Hematopoietic multipotent progenitor cell treated with erythropoietin and hydrocortisone succinate and interleukin-3 and kit ligand, for 6 days (in vitro differentiated cells): ENCODE data around the gene CEMIP2.
A peak's percentile ranks its signal among the peaks of the same experiment; 100 is the strongest.
"Not testable (repeated sequence)": the region's sequence is repeated elsewhere in the genome, so short reads cannot be mapped to it uniquely, and the experiment has no call there.

ENCODE experiments used
- DNase-seq: peaks from one replicate; pipeline ENCODE4 v3.0.0-alpha.2; 2015

The CEMIP2 gene

DNA sequence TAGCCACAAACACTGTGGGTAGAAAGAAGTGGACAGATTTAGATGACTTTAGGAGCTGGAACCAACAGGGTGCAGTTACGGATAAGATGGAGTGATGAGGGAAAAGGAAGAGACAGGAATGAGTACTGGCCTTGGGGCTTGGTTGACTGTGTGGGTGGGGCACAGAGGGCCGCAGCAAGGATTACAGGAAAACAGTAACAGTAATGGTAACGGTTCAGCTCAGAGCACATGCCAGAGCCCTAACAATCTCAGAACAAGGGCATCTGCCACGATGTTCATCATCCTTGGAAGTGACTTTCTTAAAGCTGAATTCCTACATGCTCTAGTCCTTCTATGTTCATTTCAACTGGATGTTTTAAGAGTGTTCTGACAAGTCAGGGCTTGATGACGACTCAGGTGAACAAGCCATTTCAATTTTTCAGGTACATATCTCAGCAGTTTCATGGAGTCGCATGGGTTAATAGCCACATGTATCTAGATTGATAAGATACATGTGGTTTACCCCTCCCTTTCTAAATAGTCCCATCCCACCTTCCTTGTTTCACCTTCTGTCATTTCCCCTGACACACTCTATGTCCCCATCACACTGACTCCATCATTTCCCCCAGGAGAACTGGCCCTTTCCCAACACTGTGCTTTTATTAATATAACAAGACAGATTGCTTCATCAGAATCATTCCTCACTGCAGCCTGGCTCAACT is 65.0 kb downstream of the CEMIP2 start:
- no peak for DNase-seq

DNA sequence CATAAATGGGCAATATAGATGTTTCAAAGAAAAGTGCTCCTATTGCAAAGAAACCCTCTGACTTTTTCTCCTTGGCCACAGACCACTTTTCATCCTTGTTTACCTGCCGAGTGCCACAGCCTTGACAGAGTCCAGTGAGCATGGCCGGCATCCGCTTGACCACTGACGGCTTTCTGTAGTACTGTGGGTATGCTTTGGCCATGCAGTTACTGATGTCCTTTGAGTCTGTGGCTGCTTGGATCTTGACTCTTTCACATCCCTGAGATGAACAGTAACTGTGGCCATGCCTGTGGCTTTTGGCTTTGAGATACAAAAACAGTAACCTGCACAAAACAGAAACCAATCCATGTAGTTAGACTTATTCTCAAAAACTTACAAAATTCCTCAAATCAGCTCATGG is 70.4 kb downstream of the CEMIP2 start:
- no peak for DNase-seq

DNA sequence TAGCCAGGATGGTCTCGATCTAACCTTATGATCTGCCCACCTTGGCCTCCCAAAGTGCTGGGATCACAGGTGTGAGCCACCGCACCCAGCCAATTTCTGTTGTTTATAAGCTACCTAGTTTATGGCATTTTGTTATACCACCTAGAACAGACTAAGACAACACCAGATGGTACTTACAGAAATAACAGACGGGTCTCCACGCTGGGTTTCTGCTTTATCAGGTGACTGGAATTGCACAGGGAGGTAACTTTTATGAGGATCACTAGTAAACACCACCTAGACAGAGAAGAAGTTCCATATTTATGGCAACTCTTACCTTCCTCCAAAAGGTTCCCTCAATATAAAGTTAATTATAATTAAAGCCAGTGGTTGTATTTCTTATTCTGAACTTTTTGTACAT is 74.0 kb downstream of the CEMIP2 start:
- DNase-seq, result no peak

DNA sequence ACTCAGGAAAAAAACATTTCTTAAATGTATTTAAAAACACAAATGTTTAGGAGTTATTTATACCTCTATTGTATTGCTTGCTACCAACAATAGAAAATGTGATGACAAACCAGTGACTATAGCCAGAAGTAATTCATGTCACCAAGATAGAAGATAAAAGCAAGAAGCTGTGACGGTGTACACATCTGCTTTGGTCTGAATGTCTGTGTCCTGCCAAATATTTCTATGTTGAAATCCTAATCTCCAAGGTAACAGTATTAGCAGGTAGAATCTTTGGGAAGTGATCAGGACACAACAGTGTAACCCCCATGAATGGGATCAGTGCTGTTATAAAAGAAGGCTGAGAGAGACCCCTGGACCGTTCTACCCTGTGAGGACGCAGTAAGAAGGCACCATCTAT is 74.7 kb downstream of the CEMIP2 start:
- DNase-seq, result no peak

DNA sequence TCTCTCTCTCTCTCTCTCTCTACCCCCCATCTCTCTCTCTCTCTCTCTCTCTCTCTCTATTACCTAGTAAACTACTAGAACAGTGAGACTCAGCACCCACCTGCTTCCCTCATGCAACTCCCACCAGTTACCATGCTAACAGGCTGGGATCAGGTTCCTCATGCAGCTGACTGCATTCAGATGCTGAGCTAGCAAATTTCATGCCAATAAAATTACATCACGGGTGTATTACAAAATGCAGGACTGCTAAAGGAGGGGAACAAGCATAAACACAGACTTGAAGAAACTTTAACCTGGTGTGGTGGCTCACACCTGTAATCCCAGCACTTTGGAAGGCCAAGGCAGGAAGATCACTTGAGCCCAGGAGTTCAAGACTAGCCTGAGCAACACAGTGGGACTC is 76.0 kb downstream of the CEMIP2 start:
- DNase-seq, result no peak

DNA sequence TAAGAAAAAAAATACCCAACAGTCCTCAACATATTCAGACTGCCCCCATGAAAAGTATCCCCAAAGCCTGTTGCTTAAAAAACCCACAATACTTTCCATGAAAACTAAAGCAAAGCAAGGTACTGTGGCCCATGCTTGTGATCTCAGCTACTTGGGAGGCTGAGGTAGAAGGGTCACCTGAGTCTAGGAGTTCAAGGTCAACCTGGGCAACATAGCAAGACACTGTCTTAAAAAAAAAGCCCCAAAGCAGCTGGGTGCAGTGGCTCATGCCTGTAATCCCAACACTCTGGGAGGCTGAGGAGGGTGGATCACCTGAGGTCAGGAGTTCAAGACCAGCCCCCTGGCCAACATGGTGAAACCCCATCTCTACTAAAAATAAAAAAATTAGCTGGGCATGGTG is 76.7 kb downstream of the CEMIP2 start:
- not testable (repeated sequence) for DNase-seq

DNA sequence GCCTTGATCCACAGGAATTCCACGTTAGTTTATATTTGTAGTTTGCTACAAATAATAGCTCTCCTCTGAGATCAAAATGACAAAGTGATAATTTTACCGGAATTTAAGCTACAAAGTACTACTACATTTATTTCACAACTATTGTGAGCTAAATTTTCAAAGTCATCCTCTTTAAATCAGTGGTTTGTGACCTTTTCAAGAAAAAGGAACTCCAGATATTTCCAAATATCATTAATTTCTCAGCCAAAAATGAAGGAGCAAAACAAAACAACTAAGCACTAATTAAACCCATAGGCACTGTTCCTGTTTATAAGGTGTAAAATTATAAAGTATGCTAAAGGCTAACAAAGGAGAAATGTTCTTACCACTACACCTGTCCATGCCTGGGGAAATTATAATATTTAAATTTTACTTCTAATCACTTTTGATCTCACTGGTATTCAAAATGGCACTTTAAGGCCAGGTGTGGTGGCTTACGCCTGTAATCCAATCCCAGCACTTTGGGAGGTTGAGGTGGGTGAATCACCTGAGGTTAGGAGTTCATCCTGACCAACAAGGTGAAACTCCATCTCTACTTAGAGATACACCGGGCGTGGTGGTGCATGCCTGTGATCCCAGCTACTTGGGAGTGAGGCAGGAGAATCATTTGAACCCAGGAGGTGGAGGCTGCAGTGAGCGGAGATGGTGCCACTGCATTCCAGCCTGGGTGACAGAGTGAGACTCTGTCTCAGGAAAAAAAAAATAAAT is 77.5 kb downstream of the CEMIP2 start:
- DNase-seq, result no peak

DNA sequence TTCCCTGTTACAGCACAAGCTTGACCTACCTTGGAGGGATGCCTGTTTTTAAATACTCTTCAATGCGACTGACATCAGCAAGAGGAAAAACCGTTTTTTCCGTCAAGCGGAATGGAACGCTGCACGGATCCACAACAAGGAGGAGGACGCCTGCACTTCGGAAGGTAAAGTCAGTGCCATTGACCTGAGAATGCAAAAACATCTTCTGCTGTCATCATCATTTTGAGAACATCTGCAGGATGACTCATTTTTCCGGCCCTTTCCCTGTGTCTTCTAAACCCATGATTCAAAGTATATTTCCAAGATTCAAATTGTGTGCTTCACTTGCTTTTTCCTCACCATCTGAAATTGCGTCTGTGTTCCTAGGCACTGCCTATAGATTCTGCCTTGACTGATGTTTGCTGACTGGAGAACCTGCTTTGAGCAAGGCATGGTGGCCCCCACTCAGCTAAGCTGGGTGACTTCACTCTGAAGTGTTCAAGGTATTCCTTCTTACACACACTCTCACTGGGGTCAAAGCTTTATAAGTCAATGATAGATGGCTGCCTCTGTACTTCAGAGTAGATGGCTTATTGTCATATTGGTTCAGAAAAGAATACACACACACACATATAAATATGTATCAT is 78.1 kb downstream of the CEMIP2 start:
- DNase-seq, result no peak

DNA sequence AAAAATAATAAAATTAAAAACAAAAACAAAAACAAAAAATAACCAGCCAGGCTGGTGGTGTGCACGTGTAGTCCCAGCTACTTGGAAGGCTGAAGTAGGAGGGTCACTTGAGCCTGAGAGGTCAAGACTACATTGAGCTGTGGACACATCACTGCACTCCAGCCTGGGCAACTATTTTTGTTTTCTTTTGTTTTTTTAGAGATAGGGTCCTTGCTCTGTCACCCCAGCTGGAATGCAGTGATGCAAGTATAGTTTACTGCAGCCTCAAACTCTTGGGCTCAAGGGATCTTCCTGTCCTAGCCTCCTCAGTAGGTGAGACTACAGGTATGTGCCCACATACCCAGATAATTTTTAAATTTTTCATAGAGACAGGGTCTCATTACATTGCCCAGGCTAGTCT is 80.6 kb downstream of the CEMIP2 start:
- DNase-seq, result no peak

DNA sequence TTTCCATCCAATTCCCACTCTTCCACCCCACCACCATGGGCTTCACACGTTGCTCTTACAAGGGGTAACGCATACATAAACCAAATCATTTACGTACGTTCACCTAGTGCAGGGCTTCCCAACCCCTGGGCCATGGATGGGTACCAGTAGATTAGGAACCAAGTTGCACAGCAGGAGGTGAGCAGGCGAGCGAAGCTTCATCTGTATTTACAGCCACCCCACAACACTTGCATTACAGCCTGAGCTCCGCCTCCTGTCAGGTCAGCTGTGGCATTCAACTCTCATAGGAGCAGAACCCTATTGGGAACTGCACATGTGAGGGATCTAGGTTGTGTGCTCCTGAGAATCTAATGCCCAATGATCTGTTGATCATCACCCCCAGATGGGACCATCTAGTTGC is 82.3 kb downstream of the CEMIP2 start:
- DNase-seq, result no peak

DNA sequence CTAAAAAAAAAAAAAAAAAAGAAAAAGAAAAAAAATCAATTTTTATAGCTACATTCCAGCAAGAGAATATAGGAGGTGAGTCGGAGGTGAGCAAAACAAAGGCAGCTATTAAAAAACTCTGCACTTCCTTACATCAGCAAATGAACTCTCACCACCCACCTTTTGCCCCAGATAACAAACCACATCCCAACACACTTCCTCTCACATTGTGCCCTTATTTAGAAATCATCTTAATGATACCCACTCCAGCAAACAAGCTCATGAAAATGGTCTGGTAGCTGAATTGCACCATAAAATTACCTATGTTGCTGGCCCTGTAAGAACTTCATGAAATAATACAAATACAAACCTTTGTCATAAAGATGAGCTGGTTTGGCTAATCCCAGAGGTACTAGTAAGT is 82.9 kb downstream of the CEMIP2 start:
- DNase-seq, result peak; percentile 75

DNA sequence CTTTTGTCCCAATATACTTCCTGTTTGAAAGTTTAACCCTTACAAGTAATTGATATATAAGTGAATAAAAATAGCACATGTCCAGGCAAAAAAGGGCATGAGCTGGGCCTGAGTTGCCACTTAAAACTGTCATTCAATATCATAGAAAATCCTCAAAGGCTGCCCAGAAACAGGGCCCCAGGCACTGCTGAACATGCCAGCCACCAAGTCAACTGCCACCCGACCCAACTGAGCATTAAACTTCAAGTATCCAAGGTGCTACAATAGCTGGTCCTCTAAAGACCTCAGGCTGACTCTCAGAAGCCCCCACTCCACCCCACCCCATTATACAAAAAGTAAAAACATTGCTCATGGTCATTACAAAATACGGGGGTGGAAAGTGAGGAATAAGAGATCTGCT is 83.7 kb downstream of the CEMIP2 start:
- DNase-seq, result no peak

DNA sequence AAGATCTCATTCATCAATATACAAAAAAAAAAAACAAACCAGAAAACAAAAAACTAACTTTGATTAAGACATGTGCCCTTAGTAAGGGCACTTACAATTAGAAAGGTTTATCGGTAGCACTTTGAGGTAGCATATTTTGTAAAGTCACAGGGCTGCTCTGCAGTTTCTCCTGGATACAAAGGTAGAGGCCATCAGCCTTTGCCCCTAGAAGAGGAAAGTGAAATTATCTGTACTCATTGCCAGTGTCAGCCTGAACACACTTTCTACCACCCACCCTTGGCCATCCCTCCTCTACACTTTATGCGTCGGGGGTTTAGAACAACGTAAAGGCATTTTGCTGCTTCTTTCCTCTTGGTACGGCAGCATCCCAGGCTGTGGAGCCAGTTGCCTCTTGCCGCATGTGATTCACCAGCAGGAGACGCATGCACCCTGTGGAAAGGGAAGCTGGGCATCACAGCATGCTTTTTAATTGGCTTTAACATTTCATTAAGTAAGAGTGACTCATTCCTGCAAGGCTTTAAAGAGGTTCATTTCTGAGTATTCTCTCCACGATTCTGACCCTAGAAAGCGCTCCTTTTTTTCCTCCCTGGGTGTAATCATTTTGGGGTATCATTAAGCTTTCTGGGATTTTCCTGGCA is 84.6 kb downstream of the CEMIP2 start:
- peak; percentile 61 for DNase-seq

DNA sequence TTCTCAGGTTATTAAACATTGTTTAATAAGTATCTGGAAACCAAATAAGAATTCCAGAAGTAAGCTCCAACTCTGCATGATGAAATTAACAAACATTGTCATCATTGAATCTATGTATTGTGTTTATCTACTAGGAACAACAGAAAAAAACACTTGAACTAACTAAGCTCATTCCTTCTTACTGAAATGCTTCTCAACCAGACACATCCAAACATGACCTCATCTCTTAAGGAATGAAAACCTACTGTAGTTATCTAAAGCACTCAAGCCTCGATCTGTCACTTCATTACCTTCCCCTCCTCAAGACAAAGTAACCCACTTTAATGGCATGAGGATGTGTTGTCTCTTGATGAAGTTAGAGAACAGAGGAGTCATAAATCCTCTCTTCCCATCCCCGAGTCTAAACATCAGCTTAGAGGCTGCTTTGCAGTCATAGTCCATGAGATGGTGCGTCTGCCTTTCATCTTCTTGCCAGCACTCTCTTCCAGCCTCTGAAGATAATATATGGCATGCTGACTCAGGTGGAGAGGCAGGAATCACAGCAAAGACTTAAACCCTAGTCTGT is 86.5 kb downstream of the CEMIP2 start:
- no peak for DNase-seq

DNA sequence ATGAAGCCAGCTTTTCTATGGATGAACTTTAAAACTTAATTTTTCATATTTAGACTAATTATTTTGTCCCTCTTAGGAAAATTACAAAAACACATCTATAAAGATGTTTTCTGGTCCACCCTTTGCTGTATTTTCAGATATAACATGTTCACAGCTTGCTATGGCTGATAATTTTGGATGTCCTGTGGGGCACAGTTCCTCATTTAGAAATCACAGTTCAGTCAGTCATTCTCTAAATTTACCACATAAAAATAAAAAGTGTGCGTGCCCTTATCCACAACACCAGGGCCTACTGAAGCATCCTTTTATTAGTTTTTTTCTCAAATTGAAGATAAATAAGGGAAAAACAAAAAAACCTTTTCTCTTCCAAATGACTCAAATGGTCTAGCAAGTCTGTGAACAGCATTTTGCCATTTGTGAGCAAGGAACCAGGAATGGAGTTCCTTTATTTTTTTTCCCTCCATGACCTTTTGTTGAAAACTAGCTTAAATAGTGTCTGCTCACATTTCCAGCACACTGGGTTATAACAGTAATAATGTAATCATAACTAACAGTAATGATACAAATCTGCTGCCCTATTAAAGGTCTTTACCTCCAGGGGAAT is 87.1 kb downstream of the CEMIP2 start:
- DNase-seq, result no peak

DNA sequence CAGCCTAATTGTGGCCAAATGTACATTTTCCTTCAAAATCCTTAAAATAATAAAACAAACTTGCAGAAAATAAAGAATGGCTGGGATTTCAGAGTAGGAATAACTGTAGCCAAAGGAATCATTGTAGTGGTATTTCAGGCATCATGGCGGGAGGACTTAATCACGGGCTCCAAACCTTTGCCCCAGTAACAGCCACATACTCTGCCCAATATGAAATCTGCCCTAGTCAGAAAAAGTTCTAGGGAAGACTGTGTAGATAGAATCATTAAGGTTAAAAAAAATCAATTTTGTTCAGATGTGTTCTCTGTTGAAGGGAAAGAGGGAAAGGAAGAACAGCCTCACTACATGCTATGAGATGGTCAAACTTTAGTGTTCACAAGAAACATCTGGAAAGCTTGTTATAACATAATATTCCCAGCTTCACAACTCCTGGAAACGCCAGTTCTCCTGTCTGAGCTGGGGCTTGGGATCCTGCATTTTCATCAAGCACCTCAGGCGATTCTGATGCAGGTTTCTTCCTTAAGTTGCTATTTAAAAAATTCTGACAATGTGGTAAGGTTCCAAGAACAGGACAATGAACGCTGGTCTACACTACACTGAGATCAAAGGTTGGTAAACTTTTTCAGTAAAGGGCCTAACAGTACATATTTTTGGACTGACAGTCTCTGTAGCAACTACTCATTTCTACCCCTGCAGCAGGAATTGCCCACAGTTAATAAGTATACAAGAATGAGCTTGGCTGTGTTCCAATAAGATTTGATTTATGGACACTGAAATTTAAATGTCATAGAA is 87.9 kb downstream of the CEMIP2 start:
- DNase-seq, result no peak

DNA sequence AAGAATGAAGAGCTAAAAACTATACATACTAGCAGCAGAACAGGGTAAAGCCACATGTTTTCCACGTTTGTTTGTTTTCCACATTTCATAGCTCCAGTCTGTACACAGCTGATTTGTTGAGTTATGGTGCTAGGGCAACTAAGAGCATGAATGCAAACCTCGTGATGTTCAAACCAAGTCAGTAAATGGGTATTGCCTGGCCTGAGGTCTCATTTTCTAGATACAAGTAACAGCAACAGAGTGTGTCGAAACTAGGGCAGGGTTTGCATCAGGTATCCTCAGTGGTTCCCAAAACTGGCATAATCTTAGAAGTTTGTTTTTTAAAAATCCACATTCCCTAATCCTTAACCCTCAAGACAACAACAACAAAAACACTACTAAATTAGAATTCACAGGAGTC is 89.3 kb downstream of the CEMIP2 start:
- DNase-seq, result no peak

DNA sequence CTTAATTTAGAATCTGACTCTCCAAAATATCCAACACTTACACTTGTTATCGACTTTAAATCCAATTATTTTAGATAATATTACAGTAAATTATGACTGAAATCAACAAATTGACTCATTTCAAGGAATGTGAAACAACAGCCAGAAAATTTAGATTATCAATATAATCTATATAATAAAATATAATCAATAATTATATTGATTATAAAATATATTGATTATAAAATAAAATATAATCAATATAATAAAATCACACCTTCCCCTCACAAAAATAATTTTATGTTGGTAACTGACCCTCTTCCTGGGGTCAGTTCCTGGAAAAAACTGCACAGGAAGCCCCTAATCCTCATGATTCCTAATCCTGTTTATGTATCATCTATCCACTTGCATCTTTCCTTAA is 91.1 kb downstream of the CEMIP2 start:
- no peak for DNase-seq

DNA sequence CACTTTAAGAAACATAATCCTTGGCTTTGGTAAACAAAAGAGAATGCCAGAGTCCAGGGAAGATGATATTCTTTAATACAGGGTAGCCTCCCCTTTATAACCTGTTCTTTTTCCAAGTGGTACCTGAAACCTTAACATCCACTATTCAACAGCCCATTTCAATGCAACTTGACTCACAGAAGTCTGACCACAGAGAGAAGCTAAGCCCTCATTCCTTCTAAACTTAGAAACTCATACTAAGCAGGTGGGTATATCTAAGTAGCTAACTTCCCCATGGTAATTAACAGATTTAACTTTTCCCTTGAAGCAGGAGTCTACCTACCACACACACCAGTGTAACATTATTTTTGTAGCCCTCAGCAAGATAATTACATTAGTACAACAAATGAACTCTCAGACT is 91.9 kb downstream of the CEMIP2 start:
- DNase-seq, result no peak

DNA sequence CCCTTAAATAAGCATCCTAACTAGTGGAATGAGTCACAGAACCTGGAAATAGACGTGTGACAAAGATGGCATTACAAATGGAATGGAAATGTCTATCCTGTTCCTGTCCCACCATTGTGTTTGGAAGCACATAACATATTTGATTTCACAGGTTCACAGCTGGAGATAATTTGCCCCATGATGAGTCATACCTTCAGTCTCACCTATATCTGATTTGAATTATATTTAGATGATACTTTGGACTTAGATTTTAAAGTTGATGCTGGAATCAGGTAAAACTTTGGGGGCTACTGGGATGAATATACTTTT is 92.5 kb downstream of the CEMIP2 start:
- DNase-seq, result no peak

DNA sequence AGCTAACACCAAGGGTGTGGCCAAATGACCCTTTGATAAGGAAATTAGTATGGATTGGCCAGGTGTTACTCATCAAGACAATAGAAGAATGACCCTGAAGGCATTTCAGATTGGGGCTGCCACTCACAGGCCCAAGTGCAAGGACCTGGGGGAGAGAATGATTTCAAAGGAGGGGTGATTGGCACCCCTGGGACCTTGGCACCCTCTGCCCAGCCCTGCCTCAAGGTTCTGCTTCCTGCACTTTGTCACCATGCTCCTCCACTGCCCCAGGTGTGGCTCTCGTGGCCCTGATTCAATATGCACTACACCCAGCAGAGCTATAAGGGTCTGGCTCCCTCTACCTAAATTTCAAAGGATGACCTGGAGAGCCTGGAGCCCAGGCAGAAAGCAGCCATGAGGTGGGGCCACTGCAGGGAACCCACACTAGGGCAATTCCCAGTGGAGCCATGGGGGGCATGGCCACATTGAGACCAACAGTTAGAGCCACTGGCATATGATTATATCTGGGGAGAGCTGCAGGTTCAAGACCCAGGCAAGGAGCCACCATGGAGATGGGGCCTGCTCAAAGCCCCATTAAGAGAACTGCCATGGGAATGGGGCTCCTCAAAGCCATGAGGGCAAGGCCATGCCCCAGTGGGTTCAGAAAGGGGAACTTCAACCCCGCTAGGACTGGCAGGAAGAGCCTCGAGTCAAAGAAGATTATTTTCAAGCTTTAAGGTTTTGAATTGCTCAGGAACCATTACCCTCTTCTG is 93.0 kb downstream of the CEMIP2 start:
- DNase-seq, result no peak

DNA sequence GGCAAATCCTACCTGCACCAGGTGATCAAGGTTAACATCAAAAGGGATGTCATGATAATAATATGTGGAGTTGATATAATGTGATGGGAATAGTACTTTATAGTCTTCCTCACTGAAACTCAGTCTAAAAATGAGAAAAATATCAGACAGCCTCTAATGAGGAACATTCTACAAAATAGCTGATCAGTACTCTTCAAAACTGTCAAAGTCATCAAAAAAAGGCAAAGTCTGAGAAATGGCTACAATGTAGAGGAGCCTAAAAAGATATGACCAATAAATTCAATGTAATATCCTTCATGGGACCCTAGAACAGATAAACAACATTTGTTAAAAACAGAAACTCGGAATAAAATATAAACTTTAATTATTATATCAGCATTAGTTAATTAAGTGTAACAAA is 95.7 kb downstream of the CEMIP2 start:
- no peak for DNase-seq
